HepG2 (cell line): ENCODE results near the gene ALK. TPM values are rescaled to one million over a fixed set of nuclear protein-coding genes. Genes with fewer than 3 reads are reported as not detected.

Source experiments
- ATAC-seq: fragments of 200-7000 bp; cut with Tn5 transposase; 3 replicates; pipeline ENCODE4 v1.9.1; 2020; ENCODE audit warnings: mild to moderate bottlenecking, moderate library complexity
- BruUV-seq: library from RNA; stranded (reverse); fragments of 400-500 nt; replicated peaks from 2 replicates; lab custom pipeline; 2021; lab: Mats Ljungman, UMichigan
- CTCF ChIA-PET: fragments of 300-600 bp; formaldehyde crosslinking; extraction: SDS; loops from one replicate; lab custom pipeline; 2021; ENCODE audit warnings: low total read pairs, inconsistent platforms, low intra/inter-chr PET ratio; lab: Yijun Ruan, JAX
- POLR2A ChIA-PET: fragments of 350-600 bp; sonication (Branson Sonifier 250); formaldehyde crosslinking; loops from one replicate; lab custom pipeline; 2020; ENCODE audit warnings: antibody characterized with exemption, inconsistent platforms; lab: Yijun Ruan, JAX
- DNase-seq: peaks from one replicate; pipeline ENCODE4 v3.0.0-alpha.2; 2015; ENCODE audit warnings: low spot score
- FAIRE-seq: peaks from 3 replicates; lab custom pipeline; 2011; peaks lifted over from hg19 to GRCh38; lab: Jason Lieb, UNC
- H2AFZ ChIP-seq: one replicate; pipeline ENCODE4 v1.6.1; 2011; ENCODE audit warnings: low read length, inconsistent platforms
- H3K27ac ChIP-seq: fragments of 300-600 bp; 3 replicates; pipeline ENCODE4 v1.8.0; 2011; ENCODE audit warnings: mixed run types, mild to moderate bottlenecking, mixed read lengths, low read length, inconsistent platforms; ENCODE audit not compliant: insufficient read depth; ENCODE audit errors: extremely low read length
- H3K27me3 ChIP-seq, 2 experiments: fragments of 200-600 bp in 1 of 2; 2 replicates in 1 of 2; 3 replicates in 1 of 2; pipeline versions ENCODE4 v1.6.0 to v1.8.0; 2011; ENCODE audit warnings: low read length in 2 of 2, mild to moderate bottlenecking in 2 of 2, moderate library complexity in 2 of 2, inconsistent platforms in 1 of 2; ENCODE audit not compliant: insufficient read depth in 2 of 2, control insufficient read depth in 1 of 2
- H3K36me3 ChIP-seq, 2 experiments: fragments of 200-600 bp in 1 of 2; replicated peaks in 1 of 2; 2 replicates in 1 of 2; 3 replicates in 1 of 2; pipeline versions ENCODE4 v1.5.1 to v1.8.0; 2011; ENCODE audit warnings: low read length in 2 of 2, inconsistent platforms in 1 of 2; ENCODE audit not compliant: insufficient read depth in 2 of 2, control insufficient read depth in 1 of 2
- H3K4me1 ChIP-seq: 2 replicates; pipeline ENCODE4 v1.5.1; 2012; ENCODE audit warnings: low read length, inconsistent platforms; ENCODE audit not compliant: insufficient read depth
- H3K4me2 ChIP-seq: 2 replicates; pipeline ENCODE4 v1.6.0; 2011; ENCODE audit warnings: low read depth, low read length, inconsistent platforms
- H3K4me3 ChIP-seq, 3 experiments: fragments of 200-600 bp in 1 of 3; sonication (generic), shearing (Covaris generic) in 1 of 3; replicated peaks in 1 of 3; 2 replicates each; pipeline ENCODE4 v1.5.1; 2011 to 2016; ENCODE audit warnings: low read length in 3 of 3, inconsistent platforms in 2 of 3, low read depth in 2 of 3, mild to moderate bottlenecking in 2 of 3, control low read depth in 1 of 3, mixed read lengths in 1 of 3; ENCODE audit not compliant: insufficient read depth in 1 of 3
- H3K79me2 ChIP-seq: one replicate; pipeline ENCODE4 v1.6.1; 2011; ENCODE audit warnings: low read length, inconsistent platforms; ENCODE audit not compliant: insufficient read depth
- H3K9ac ChIP-seq: 2 replicates; pipeline ENCODE4 v1.6.0; 2011; ENCODE audit warnings: mild to moderate bottlenecking, low read depth, low read length, inconsistent platforms; ENCODE audit not compliant: insufficient read depth
- H3K9me3 ChIP-seq: 2 replicates; pipeline ENCODE4 v1.5.1; 2012; ENCODE audit warnings: mild to moderate bottlenecking, low read length
- H4K20me1 ChIP-seq: 2 replicates; pipeline ENCODE4 v1.6.0; 2011; ENCODE audit warnings: inconsistent platforms, mild to moderate bottlenecking, low read length, moderate library complexity; ENCODE audit not compliant: insufficient read depth
- ATF3 ChIP-seq: sonication (generic); formaldehyde crosslinking; IDR thresholded peaks from 2 replicates; pipeline ENCODE4 v1.4.0; 2020; ENCODE audit warnings: missing genetic modification reagents
- CREBL2 ChIP-seq: sonication (generic); formaldehyde crosslinking; IDR thresholded peaks from 2 replicates; pipeline ENCODE4 v1.8.1; 2023; ENCODE audit warnings: missing genetic modification reagents, mild to moderate bottlenecking, borderline replicate concordance
- FOXA3 ChIP-seq: IDR thresholded peaks from 2 replicates; pipeline ENCODE4 v1.6.1; 2016; ENCODE audit warnings: missing genetic modification reagents, missing compliant biosample characterization
- HNF1B ChIP-seq: sonication (generic); formaldehyde crosslinking; IDR thresholded peaks from 2 replicates; pipeline ENCODE4 v1.5.1; 2020; ENCODE audit warnings: mild to moderate bottlenecking, moderate library complexity, missing genetic modification reagents
- PCBP1 ChIP-seq: fragments of 200-400 bp; formaldehyde crosslinking; IDR thresholded peaks from 2 replicates; pipeline ENCODE4 v1.6.1; 2017; ENCODE audit warnings: mild to moderate bottlenecking, low read depth, low read length, borderline replicate concordance
- RFX5 ChIP-seq: IDR thresholded peaks from 2 replicates; pipeline ENCODE4 v1.6.1; 2011; ENCODE audit warnings: low read depth, low read length, improper control_type of control experiment
- SRF ChIP-seq: IDR thresholded peaks from 2 replicates; pipeline ENCODE4 v1.6.1; 2011; ENCODE audit warnings: mild to moderate bottlenecking, low read depth, low read length, moderate library complexity
- ZBED4 ChIP-seq: sonication (generic); formaldehyde crosslinking; IDR thresholded peaks from 2 replicates; pipeline ENCODE4 v1.4.0; 2020; ENCODE audit warnings: missing genetic modification reagents, borderline replicate concordance
- ZFAT ChIP-seq: sonication (generic); formaldehyde crosslinking; conservative IDR thresholded peaks from 2 replicates; pipeline ENCODE4 v1.8.1; 2023; ENCODE audit warnings: missing genetic modification reagents, inconsistent platforms
- ZNF180 ChIP-seq: sonication (generic); formaldehyde crosslinking; IDR thresholded peaks from 2 replicates; pipeline ENCODE4 v1.4.0; 2020; ENCODE audit warnings: low read depth, missing genetic modification reagents, borderline replicate concordance
- ZNF580 ChIP-seq: IDR thresholded peaks from 2 replicates; pipeline ENCODE4 v1.6.1; 2016; ENCODE audit warnings: low read depth, borderline replicate concordance
- ZNF616 ChIP-seq: sonication (generic); formaldehyde crosslinking; IDR thresholded peaks from 2 replicates; pipeline ENCODE4 v1.5.0; 2020; ENCODE audit warnings: low read depth, mild to moderate bottlenecking, missing genetic modification reagents
- WGBS: methylation state at CpG from one replicate; pipeline ENCODE4 v1.1.6; 2017; ENCODE audit warnings: low lambda C conversion rate; 5-methylcytosine and 5-hydroxymethylcytosine counted together
- in situ Hi-C: cut with HindIII; loops from 2 replicates; pipeline ENCODE4 v1.10.0; 2017; ENCODE audit warnings: low pct_unique_long_range_greater_than_20kb; ENCODE audit not compliant: extremely low pct_ligation_motif_present
- intact Hi-C: fragments of 100-400 bp; cut with micrococcal nuclease; formaldehyde crosslinking; loops from one replicate; pipeline ENCODE4 v1.10.0; 2022; ENCODE audit not compliant: unreplicated experiment
- polyA plus RNA-seq, 8 experiments: library from polyadenylated mRNA; depleted of rRNA in 3 of 8; stranded (reverse) in 7 of 8; unstranded in 1 of 8; fragments of >200 nt; fragmentation: Illumina TruSeq in 4 of 8; extraction: Trizol in 4 of 8; gene quantifications; 2 replicates each; pipeline versions ENCODE4 v1.2.1 to v1.2.3, GENCODE V29; 2011 to 2016; ENCODE audit warnings: low read depth in 4 of 8, missing spikeins in 1 of 8, mixed read lengths in 1 of 8; ENCODE audit not compliant: insufficient read depth in 1 of 8
- total RNA-seq, 5 experiments: library from RNA; depleted of rRNA; stranded (reverse); fragments of >200 nt; fragmentation: Illumina TruSeq; extraction: Trizol; gene quantifications; 2 replicates each; pipeline ENCODE4 v1.2.3, GENCODE V29; 2016; ENCODE audit warnings: low read depth in 1 of 5
- TF ChIP-seq, protein P1 (sequence below): sonication (generic); formaldehyde crosslinking; IDR thresholded peaks from 2 replicates; pipeline ENCODE4 v1.5.1; 2020; ENCODE audit warnings: mild to moderate bottlenecking, missing genetic modification reagents, moderate library complexity

Gene ALK
- total and polyA plus RNA-seq, 2 of the 13 experiments (the other 11 are each of a cell fraction or from before 2014, with no cell fraction given): not detected

DNA sequence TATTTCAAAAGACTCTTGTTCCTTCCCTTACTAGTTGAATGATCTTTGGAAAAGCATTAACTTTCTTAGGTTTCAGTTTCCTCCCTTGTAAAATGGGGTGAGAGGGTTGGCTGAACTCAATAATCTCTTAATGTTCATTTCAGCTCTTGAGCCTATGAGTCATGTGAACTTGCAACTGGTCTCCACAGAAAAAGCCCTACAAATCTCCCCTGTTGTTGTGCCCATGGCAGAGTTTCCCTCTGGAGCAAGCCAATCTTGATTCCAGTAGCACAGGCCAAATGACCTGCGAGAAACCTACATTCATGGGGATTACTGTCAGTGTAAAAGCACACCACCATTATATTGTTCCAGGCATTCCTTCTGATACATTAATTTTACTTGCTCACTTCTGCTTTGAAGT, 388.9 kb downstream of the ALK start:
- FAIRE-seq: no peak
- no peaks in the 10 kb centered on the region for H3K4me1 ChIP-seq
- no peak for DNase-seq
- ATAC-seq: no peak
- H3K36me3 ChIP-seq: no peaks in the 10 kb centered on the region
- no peaks in the 10 kb centered on the region for H3K9me3 ChIP-seq
- in situ Hi-C loops: no loop called here
- no peak overlapping the region for H3K27ac ChIP-seq
- WGBS: 0% methylated on average over 1 of the region's 1 CpG
- POLR2A ChIA-PET: no interaction called here
- no peaks in the 10 kb centered on the region for H4K20me1 ChIP-seq
- no peaks in the 10 kb centered on the region for H3K79me2 ChIP-seq
- H3K27me3 ChIP-seq: no peaks in the 10 kb centered on the region; a peak in 1 of 5 replicates
- CTCF ChIA-PET: no interaction called here
- no peak overlapping the region for H2AFZ ChIP-seq
- BruUV-seq: no TSS peak
- intact Hi-C loops: no loop called here
- H3K4me3 ChIP-seq: no peak overlapping the region
- H3K9ac ChIP-seq: no peak overlapping the region
- H3K4me2 ChIP-seq: no peak overlapping the region
- no peak for TF ChIP-seq HNF1B (CRISPR knock-in tag)
- TF ChIP-seq ATF3 (CRISPR knock-in tag): no peak
- TF ChIP-seq ZNF616 (CRISPR knock-in tag): no peak
- TF ChIP-seq PCBP1: no peak
- no peak for TF ChIP-seq FOXA3 (CRISPR knock-in tag)
- TF ChIP-seq CREBL2 (CRISPR knock-in tag): no peak
- TF ChIP-seq ZFAT (CRISPR knock-in tag): no peak
- TF ChIP-seq ZNF180 (CRISPR knock-in tag): no peak
- TF ChIP-seq ZNF580 (CRISPR knock-in tag): no peak
- TF ChIP-seq, protein P1, sequence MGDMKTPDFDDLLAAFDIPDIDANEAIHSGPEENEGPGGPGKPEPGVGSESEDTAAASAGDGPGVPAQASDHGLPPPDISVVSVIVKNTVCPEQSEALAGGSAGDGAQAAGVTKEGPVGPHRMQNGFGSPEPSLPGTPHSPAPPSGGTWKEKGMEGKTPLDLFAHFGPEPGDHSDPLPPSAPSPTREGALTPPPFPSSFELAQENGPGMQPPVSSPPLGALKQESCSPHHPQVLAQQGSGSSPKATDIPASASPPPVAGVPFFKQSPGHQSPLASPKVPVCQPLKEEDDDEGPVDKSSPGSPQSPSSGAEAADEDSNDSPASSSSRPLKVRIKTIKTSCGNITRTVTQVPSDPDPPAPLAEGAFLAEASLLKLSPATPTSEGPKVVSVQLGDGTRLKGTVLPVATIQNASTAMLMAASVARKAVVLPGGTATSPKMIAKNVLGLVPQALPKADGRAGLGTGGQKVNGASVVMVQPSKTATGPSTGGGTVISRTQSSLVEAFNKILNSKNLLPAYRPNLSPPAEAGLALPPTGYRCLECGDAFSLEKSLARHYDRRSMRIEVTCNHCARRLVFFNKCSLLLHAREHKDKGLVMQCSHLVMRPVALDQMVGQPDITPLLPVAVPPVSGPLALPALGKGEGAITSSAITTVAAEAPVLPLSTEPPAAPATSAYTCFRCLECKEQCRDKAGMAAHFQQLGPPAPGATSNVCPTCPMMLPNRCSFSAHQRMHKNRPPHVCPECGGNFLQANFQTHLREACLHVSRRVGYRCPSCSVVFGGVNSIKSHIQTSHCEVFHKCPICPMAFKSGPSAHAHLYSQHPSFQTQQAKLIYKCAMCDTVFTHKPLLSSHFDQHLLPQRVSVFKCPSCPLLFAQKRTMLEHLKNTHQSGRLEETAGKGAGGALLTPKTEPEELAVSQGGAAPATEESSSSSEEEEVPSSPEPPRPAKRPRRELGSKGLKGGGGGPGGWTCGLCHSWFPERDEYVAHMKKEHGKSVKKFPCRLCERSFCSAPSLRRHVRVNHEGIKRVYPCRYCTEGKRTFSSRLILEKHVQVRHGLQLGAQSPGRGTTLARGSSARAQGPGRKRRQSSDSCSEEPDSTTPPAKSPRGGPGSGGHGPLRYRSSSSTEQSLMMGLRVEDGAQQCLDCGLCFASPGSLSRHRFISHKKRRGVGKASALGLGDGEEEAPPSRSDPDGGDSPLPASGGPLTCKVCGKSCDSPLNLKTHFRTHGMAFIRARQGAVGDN (CRISPR knock-in tag): no peak
- no peak for TF ChIP-seq ZBED4 (CRISPR knock-in tag)
- TF ChIP-seq RFX5: no peak
- TF ChIP-seq SRF: no peak
